ENCODE results near the gene SHOC2.

SHOC2 gene

GRCh38 chr10:110980807-110981206, 61.4 kb downstream of the SHOC2 start:
- no peak for DNase-seq (ENCODE audit: low read depth in 1 of 2, low spot score in 1 of 2)

DNA sequence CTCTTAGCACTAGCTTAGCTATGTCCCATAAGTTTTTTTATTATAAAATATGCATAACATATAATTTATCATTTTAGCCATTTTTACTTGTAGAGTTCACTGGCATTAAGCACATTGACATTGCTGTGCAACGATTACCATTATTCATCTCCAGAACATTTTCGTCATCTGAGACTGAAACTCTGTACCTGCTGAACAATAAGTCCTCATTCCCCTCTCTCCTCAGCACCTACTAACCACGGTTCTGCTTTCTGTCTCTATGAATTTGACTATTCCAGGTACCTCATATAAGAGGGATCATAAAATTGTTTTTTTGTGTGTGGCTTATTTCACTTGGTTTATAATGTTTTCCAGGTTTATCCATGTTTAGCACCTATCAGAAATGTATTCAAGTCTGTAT, 64.1 kb downstream of the SHOC2 start:
- no peak for DNase-seq (ENCODE audit: low read depth in 1 of 2, low spot score in 1 of 2)

- DNase-seq (ENCODE audit: low read depth in 1 of 2, low spot score in 1 of 2) = no peak
Observed at GRCh38 chr10:110985497-110986275, 66.3 kb downstream of the SHOC2 start.

GRCh38 chr10:110989016-110989415, 69.6 kb downstream of the SHOC2 start:
- DNase-seq (ENCODE audit: low read depth in 1 of 2, low spot score in 1 of 2) = no peak

- DNase-seq (ENCODE audit: low read depth in 1 of 2, low spot score in 1 of 2) = no peak
Observed at GRCh38 chr10:110992006-110992800, 72.8 kb downstream of the SHOC2 start.

DNA sequence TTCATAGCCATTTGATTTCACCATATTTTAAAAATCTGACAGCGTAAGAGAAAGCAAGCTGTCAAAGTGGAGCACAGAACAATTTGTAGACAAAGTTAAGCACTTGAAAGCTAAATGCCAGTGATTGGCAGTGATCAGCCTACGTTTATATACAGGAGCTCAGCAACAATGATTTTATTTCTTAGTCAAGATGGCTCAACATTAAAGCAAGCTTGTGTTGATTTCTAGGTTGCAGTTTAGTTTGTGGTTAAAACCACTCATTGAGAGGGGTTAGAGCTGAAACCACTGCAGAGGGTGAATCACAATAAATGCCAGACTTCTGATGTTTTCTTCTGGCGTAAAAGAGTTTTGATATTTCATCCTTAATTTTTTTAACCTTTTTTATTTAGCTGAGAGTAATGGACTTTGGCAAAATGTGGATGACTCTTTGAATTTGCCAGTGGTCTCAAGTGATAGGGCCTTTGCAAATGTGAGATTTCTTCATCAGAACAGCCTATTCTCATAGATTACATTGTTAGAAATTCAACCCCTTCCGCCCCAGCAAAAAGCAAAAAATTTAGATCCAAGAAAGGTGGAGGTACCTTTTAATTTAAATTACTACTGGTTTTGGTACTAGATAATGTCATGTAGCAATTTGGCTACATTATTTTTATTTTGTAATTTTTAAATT, 73.8 kb downstream of the SHOC2 start:
- peak in 1 of 2 donors; percentile 27 for DNase-seq (ENCODE audit: low read depth in 1 of 2, low spot score in 1 of 2)

GRCh38 chr10:110994406-110995086, 75.1 kb downstream of the SHOC2 start:
- no peak for DNase-seq (ENCODE audit: low read depth in 1 of 2, low spot score in 1 of 2)

- DNase-seq (ENCODE audit: low read depth in 1 of 2, low spot score in 1 of 2) = no peak
Observed at GRCh38 chr10:110995301-110995700, 75.9 kb downstream of the SHOC2 start.

DNA sequence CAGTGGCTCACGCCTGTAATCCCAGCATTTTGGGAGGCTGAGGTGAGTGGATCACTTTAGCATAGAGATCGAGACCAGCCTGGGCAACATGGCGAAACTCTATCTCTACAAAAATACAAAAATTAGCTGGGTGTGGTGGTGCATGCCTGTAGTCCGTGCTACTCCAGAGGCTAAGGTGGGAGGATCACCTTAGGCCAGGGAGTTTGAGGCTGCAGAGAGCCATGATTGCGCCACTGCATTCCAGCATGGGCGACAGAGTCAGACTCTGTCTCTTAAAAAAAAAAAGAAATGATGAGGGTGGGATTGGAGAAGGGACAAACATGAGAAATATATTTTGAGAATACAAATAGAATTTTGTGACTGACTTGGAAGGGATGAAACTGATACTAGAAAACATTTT, 76.9 kb downstream of the SHOC2 start:
- no peak for DNase-seq (ENCODE audit: low read depth in 1 of 2, low spot score in 1 of 2)

DNA sequence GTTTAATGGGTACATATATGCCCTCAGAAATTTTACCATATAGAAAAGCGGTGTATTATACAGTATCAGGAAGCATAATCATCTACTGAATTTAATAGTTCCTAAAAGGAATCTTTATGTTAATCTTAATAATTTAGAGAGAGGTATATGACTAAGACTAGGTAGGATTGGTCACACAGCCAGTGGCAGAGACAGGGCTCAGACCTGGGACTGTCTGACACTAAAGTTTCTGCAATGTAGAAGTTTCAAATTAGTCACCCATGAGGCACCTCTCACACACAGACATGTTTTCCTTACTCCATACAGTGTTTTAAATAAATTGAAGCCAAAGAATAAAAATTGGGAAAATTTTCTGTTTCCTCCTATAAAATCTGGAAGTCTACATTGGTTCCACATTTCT, 84.6 kb downstream of the SHOC2 start:
- DNase-seq (ENCODE audit: low read depth in 1 of 2, low spot score in 1 of 2) = no peak

GRCh38 chr10:111007486-111007885, 88.1 kb downstream of the SHOC2 start:
- DNase-seq (ENCODE audit: low read depth in 1 of 2, low spot score in 1 of 2) = no peak

GRCh38 chr10:111015181-111015580, 95.8 kb downstream of the SHOC2 start:
- DNase-seq (ENCODE audit: low read depth in 1 of 2, low spot score in 1 of 2) = no peak

GRCh38 chr10:111017098-111017497, 97.7 kb downstream of the SHOC2 start:
- no peak for DNase-seq (ENCODE audit: low read depth in 1 of 2, low spot score in 1 of 2)

- no peak for DNase-seq (ENCODE audit: low read depth in 1 of 2, low spot score in 1 of 2)
Observed at GRCh38 chr10:111018021-111018420, 98.6 kb downstream of the SHOC2 start.

DNA sequence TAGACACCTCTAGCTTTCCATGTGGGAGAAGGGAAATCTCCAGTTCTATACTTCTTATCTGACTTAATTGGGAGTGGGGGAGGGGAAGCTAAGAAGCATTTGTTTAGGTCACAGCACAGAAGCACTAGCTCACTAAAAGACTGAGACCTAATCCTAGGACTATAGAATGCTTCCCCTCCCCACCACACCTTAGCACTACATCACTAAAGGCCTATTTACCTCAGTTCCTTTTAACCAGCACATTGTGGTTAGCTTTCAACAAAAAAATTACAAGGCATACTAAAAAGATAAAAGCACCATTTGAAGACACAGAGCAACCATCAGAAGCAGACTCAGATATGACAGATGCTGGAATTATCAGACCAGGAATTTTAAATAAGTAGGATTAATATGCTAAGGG, 103.7 kb downstream of the SHOC2 start:
- no peak for DNase-seq (ENCODE audit: low read depth in 1 of 2, low spot score in 1 of 2)

DNA sequence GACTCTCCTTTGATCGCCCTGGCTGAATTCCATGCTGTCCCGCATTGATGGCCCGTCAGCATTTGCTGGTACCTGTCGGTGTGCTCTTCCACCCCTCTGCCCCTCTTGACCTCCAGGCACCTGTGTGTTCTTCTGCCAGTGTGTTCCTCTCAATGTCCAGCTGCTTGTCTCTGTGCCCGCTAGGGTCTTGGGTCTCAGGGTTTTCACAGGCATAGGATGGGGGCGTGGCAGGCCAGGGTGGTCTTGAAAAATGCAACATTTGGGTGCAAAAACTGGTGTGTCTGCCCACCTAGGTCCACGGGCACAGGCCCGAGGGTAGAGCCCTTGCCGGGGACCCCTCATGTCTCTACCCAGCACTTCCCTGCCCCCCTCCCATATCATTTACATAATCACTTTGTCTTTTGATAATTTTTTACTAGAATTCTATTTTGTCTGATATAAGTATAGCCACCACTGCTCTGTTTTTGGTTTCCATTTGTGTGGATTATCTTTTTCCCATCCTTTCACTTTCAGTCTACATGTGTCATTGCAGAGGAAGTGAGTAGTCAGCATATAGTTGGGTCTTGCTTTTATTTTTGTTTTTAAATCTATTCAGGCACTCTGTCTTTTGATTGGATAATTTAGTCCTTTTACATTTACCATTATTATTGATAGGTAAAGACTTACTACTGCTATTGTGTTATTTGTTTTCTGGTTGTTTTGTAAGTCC, 110.8 kb downstream of the SHOC2 start:
- DNase-seq (ENCODE audit: low read depth in 1 of 2, low spot score in 1 of 2) = no peak

DNA sequence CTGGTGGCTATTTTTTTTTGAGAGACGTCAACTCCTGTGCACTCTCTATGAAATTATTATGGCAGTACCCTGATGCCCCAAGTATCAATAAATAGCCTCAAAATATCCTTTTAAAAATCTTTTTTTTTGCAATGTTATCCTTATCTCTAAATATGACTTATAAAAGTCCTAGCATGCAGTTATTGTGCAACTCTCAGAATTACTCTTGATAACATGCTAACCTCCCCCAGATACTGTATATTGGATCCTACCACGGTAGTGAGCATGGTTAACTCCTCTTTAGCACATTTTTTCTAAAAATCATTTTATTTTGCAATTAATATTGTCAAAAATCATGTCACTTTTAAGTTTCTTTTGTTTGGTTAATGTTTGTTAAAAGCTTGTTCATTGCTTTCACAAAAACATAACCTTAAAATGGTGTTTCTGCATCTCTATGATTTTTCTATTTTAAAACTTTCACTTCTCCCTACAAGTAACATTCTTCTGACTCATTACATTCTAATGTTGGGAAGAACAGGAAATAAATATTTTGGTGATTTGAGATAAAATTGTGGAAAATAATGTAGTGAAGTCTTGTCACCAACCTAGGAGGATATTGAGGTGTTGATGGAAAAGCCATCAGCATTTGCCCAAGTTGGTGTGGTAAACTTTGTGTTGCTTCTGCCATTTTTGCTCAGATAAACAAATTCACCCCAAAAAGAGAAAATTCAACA, 115.3 kb downstream of the SHOC2 start:
- DNase-seq (ENCODE audit: low read depth in 1 of 2, low spot score in 1 of 2) = no peak

GRCh38 chr10:111035542-111035941, 116.1 kb downstream of the SHOC2 start:
- DNase-seq (ENCODE audit: low read depth in 1 of 2, low spot score in 1 of 2) = no peak

GRCh38 chr10:111037858-111038257, 118.5 kb downstream of the SHOC2 start:
- DNase-seq (ENCODE audit: low read depth in 1 of 2, low spot score in 1 of 2) = no peak

DNA sequence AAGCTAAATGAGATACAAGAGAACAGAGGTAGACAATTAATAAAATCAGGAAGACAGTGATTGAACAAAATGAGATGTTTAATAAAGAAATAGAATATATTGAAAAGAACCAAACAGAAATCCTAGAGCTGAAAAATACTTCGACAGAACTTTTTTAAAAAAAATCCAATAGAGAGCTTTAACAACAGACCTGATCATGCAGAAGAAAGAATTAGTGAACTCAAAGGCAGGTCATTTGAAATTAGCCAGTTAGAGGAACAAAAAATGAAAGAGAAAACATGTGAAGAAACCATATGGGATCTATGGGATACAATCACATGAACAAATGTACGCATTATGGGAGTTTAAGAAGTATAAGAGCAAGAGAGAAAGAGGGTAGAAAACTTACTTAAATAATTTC, 120.1 kb downstream of the SHOC2 start:
- no peak for DNase-seq (ENCODE audit: low read depth in 1 of 2, low spot score in 1 of 2)
